Measurements from ENCODE around the gene C16orf78. TPM values are rescaled to one million over a fixed set of nuclear protein-coding genes. Genes with fewer than 3 reads are reported as not detected.

Gene C16orf78
- not detected for total RNA-seq

GRCh38 chr16:49373504-49373903, at the start of gene C16orf78:
C16orf78 (plus strand) TSS chr16:49373804; CDS start chr16:49373940, 136 bp downstream.
- intact Hi-C loops (cut with DNase I), result no loop called here
- Histone ChIP-seq H3K27ac (no peak within 1 kb of the TSS), H3K9me3 (no peaks in the 10 kb centered on the region), H3K4me1 (no peaks in the 10 kb centered on the region), H3K36me3 (no peaks in the 10 kb centered on the region), H3K4me3 (no peak within 1 kb of the TSS), H3K27me3 (no peaks in the 10 kb centered on the region)
- DNase-seq (ENCODE audit: extremely low spot score in 2 of 2), result no peak
- TF ChIP-seq POLR2A (IDR thresholded peaks at IDR 0.05), result no peak
- no peak for TF ChIP-seq CTCF (IDR thresholded peaks at IDR 0.05)
- no peak for TF ChIP-seq POLR2AphosphoS5 (IDR thresholded peaks at IDR 0.05; ENCODE audit: insufficient read depth in 1 of 2, low read depth in 1 of 2)

- intact Hi-C loops (cut with DNase I), result no loop called here
- H3K4me3 ChIP-seq, result no peak overlapping the region
- no peaks in the 10 kb centered on the region for H3K4me1 ChIP-seq
- no peaks in the 10 kb centered on the region for H3K9me3 ChIP-seq
- H3K27ac ChIP-seq, result no peak overlapping the region
- no peaks in the 10 kb centered on the region for H3K36me3 ChIP-seq
- TF ChIP-seq CTCF (IDR thresholded peaks at IDR 0.05), result no peak
- no peaks in the 10 kb centered on the region for H3K27me3 ChIP-seq
- no peak for DNase-seq (ENCODE audit: extremely low spot score in 2 of 2)
Observed at GRCh38 chr16:49324703-49325102, 48.9 kb upstream of the C16orf78 start.

- TF ChIP-seq POLR2AphosphoS5 (IDR thresholded peaks at IDR 0.05; ENCODE audit: insufficient read depth in 1 of 2, low read depth in 1 of 2) (no peak), POLR2A (IDR thresholded peaks at IDR 0.05) (no peak), CTCF (IDR thresholded peaks at IDR 0.05) (no peak)
- Histone ChIP-seq H3K27me3 (no peaks in the 10 kb centered on the region), H3K9me3 (no peaks in the 10 kb centered on the region), H3K36me3 (no peaks in the 10 kb centered on the region), H3K4me1 (no peaks in the 10 kb centered on the region), H3K27ac (no peak overlapping the region), H3K4me3 (no peak overlapping the region)
- DNase-seq (ENCODE audit: extremely low spot score in 2 of 2), result no peak
- intact Hi-C loops (cut with DNase I), result no loop called here
Observed at GRCh38 chr16:49327466-49327865, 46.1 kb upstream of the C16orf78 start.

- Histone ChIP-seq H3K4me1 (no peaks in the 10 kb centered on the region), H3K9me3 (no peaks in the 10 kb centered on the region), H3K4me3 (no peak overlapping the region), H3K27ac (no peak overlapping the region), H3K36me3 (no peaks in the 10 kb centered on the region), H3K27me3 (no peaks in the 10 kb centered on the region)
- no peak for TF ChIP-seq POLR2AphosphoS5 (IDR thresholded peaks at IDR 0.05; ENCODE audit: insufficient read depth in 1 of 2, low read depth in 1 of 2)
- no peak for TF ChIP-seq POLR2A (IDR thresholded peaks at IDR 0.05)
- no peak for TF ChIP-seq CTCF (IDR thresholded peaks at IDR 0.05)
- intact Hi-C loops (cut with DNase I), result no loop called here
- DNase-seq (ENCODE audit: extremely low spot score in 2 of 2), result no peak
Observed at GRCh38 chr16:49328325-49328724, 45.3 kb upstream of the C16orf78 start.

- peak in 1 of 2 donors; percentile 67 for DNase-seq (ENCODE audit: extremely low spot score in 2 of 2)
- intact Hi-C loops (cut with DNase I), result no loop called here
Observed at GRCh38 chr16:49330562-49331201, 42.9 kb upstream of the C16orf78 start.

More at GRCh38 chr16:49330562-49331201, 42.9 kb upstream of the C16orf78 start:
- no peak overlapping the region for H3K4me3 ChIP-seq
- no peaks in the 10 kb centered on the region for H3K36me3 ChIP-seq
- H3K4me1 ChIP-seq, result no peaks in the 10 kb centered on the region
- H3K27me3 ChIP-seq, result no peaks in the 10 kb centered on the region
- H3K27ac ChIP-seq, result no peak overlapping the region
- no peaks in the 10 kb centered on the region for H3K9me3 ChIP-seq
- no peak for TF ChIP-seq CTCF (IDR thresholded peaks at IDR 0.05)

All from vagina (tissue), 2 donors.